K562 (cell line): ENCODE data around the gene EXOSC6. TPM values are rescaled to one million over a fixed set of nuclear protein-coding genes. Genes with fewer than 3 reads are reported as not detected.

Source experiments
- ADNP ChIP-seq: fragments of 200-800 bp; sonication (Bioruptor generic); IDR thresholded peaks from 2 replicates; pipeline ENCODE4 v1.6.1; 2016; ENCODE audit warnings: missing genetic modification characterization, missing compliant biosample characterization
- BRD4 ChIP-seq: fragments of 200-600 bp; sonication (generic); IDR thresholded peaks from 2 replicates; pipeline ENCODE4 v1.6.1; 2017; ENCODE audit warnings: inconsistent platforms
- BRD9 ChIP-seq: fragments of 450-650 bp; IDR thresholded peaks from 2 replicates; pipeline ENCODE4 v1.6.1; 2018; ENCODE audit warnings: low read depth; ENCODE audit not compliant: partially characterized antibody
- CHCHD3 ChIP-seq: fragments of 250-450 bp; sonication (Bioruptor Pico); IDR thresholded peaks from 2 replicates; pipeline ENCODE4 v2.1.2; 2022; ENCODE audit warnings: mild to moderate bottlenecking
- CSDE1 ChIP-seq, 2 experiments: fragments of 450-650 bp; IDR thresholded peaks; 2 replicates each; pipeline ENCODE4 v1.6.1; 2016; ENCODE audit warnings: mild to moderate bottlenecking in 1 of 2
- CTBP1 ChIP-seq: fragments of 450-650 bp; IDR thresholded peaks from 2 replicates; pipeline ENCODE4 v1.6.1; 2016; ENCODE audit warnings: borderline replicate concordance
- HDAC2 ChIP-seq: fragments of 450-650 bp; IDR thresholded peaks from 2 replicates; pipeline ENCODE4 v1.6.1; 2016; ENCODE audit warnings: mild to moderate bottlenecking
- HLTF ChIP-seq: fragments of 450-650 bp; IDR thresholded peaks from 2 replicates; pipeline ENCODE4 v1.6.1; 2016
- MCM2 ChIP-seq: fragments of 450-650 bp; IDR thresholded peaks from 2 replicates; pipeline ENCODE4 v1.6.1; 2017; ENCODE audit warnings: low read depth, mild to moderate bottlenecking
- MECOM ChIP-seq: fragments of 250-450 bp; sonication (Bioruptor Pico); IDR thresholded peaks from 2 replicates; pipeline ENCODE4 v1.8.0; 2022; ENCODE audit warnings: inconsistent platforms
- MEF2A ChIP-seq: IDR thresholded peaks from 2 replicates; pipeline ENCODE4 v1.6.1; 2011; ENCODE audit warnings: low read depth, mild to moderate bottlenecking, low read length, moderate library complexity; ENCODE audit not compliant: control insufficient read depth
- NRF1 ChIP-seq, 2 experiments: fragments of 450-650 bp; IDR thresholded peaks in 1 of 2; conservative IDR thresholded peaks in 1 of 2; 2 replicates each; pipeline ENCODE4 v1.6.1; 2014; ENCODE audit warnings: mild to moderate bottlenecking in 2 of 2
- POLR2AphosphoS2 ChIP-seq: IDR thresholded peaks from 2 replicates; pipeline ENCODE4 v1.6.1; 2012; ENCODE audit warnings: low read length, improper control_type of control experiment
- PURB ChIP-seq: sonication (generic); formaldehyde crosslinking; IDR thresholded peaks from 2 replicates; pipeline ENCODE4 v1.9.0; 2021; ENCODE audit warnings: low read depth, mild to moderate bottlenecking, missing genetic modification reagents
- RBM34 ChIP-seq: fragments of 200-400 bp; formaldehyde crosslinking; IDR thresholded peaks from 2 replicates; pipeline ENCODE4 v1.6.1; 2018; ENCODE audit warnings: low read length, borderline replicate concordance; ENCODE audit not compliant: insufficient read depth
- SMARCC2 ChIP-seq: fragments of 450-650 bp; IDR thresholded peaks from 2 replicates; pipeline ENCODE4 v1.6.1; 2017; ENCODE audit warnings: antibody characterized with exemption, moderate library complexity, mild to moderate bottlenecking, low read depth
- TAF7 ChIP-seq: fragments of 450-650 bp; IDR thresholded peaks from 2 replicates; pipeline ENCODE4 v1.6.1; 2016; ENCODE audit warnings: missing genetic modification characterization, missing compliant biosample characterization
- ZNF717 ChIP-seq: fragments of 250-450 bp; sonication (Bioruptor Pico); IDR thresholded peaks from 2 replicates; pipeline ENCODE4 v1.5.0; 2021
- ZNF785 ChIP-seq: fragments of 250-450 bp; sonication (Bioruptor Pico); IDR thresholded peaks from 2 replicates; pipeline ENCODE4 v1.4.0; 2020; ENCODE audit warnings: mild to moderate bottlenecking
- polyA plus RNA-seq, 8 experiments: library from polyadenylated mRNA; depleted of rRNA in 4 of 8; stranded (reverse) in 5 of 8; unstranded in 3 of 8; fragments of >200 nt; fragmentation: Nextera tagmentation in 2 of 8; fragmentation: Illumina TruSeq in 1 of 8; extraction: Ambion mirVana in 2 of 8; extraction: Trizol in 1 of 8; gene quantifications; 2 replicates each; pipeline versions ENCODE4 v1.2.1 to v1.2.3, GENCODE V29; 2011 to 2014; ENCODE audit warnings: inconsistent platforms in 1 of 8, missing spikeins in 1 of 8
- total RNA-seq, 7 experiments: library from RNA; depleted of rRNA in 6 of 7; stranded (reverse); fragments of >200 nt in 6 of 7; fragmentation: Illumina TruSeq in 2 of 7; extraction: Trizol in 2 of 7; gene quantifications; 2 replicates each; pipeline versions ENCODE4 v1.2.1 to v1.2.3, GENCODE V29; 2011 to 2021; ENCODE audit warnings: low replicate concordance in 1 of 7
- TF ChIP-seq, protein P1 (sequence below): sonication (generic); formaldehyde crosslinking; IDR thresholded peaks from 2 replicates; pipeline ENCODE4 v1.8.0; 2022; ENCODE audit warnings: mild to moderate bottlenecking, missing genetic modification reagents
- TF ChIP-seq, protein P2 (sequence below): fragments of 200-800 bp; sonication (Bioruptor generic); IDR thresholded peaks from 2 replicates; pipeline ENCODE4 v1.6.1; 2017; ENCODE audit warnings: missing genetic modification characterization, missing compliant biosample characterization
- TF ChIP-seq, protein P3 (sequence below): sonication (generic); formaldehyde crosslinking; IDR thresholded peaks from 2 replicates; pipeline ENCODE4 v1.8.1; 2023; ENCODE audit warnings: mild to moderate bottlenecking, missing genetic modification reagents
- TF ChIP-seq, protein P4 (sequence below): fragments of 250-450 bp; sonication (Bioruptor Pico); IDR thresholded peaks from 2 replicates; pipeline ENCODE4 v1.8.0; 2022; ENCODE audit warnings: moderate library complexity, mild to moderate bottlenecking, inconsistent platforms

EXOSC6 gene
- total and polyA plus RNA-seq, 9 of the 15 experiments (the other 6 are each of a cell fraction or from before 2014, with no cell fraction given) = 9.2 to 29.0 (median 15.6) TPM

DNA sequence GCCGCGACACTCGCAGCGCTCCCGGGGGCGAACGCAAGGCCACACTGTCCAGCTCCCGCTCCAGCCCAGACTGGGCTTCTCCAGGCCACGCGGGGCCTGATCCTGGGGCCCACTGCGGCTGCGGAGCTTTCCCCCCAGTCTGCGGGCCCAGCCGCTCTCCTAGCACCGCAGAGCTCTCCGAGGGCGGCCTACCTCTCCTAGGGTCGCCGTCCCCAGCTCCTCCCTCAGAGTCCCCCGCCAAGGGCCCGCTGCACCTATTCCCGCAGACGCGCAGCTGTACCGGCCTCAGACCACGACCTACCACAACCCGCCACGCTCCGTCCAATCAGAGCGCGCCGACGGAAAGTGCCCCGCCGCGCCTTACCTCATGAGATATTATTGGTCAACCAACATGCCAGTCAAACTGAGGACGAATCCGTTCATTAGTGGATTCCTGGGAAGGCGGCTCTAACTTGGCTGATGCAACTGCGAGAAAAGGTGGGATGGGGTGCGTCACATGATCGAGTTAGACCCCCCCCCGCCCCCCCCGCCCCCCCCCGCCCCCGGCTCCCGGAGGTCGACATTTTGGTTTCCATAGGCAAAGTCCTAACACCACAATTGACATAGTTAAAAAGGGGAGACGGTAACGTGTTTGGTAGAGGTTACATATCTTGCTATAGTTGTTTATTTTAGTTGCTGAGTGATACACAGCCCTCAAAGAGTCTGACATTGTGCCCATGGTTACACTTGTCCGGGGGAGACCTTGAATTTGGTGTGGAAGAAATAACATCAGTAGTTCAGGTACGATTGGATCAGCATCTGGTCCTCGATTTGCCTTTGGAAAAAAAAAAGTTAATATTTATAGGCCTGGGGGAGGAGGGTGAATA, 37.7 kb upstream of the EXOSC6 start, which contains the start of gene AARS1 (continued):
- TF ChIP-seq, protein P1, sequence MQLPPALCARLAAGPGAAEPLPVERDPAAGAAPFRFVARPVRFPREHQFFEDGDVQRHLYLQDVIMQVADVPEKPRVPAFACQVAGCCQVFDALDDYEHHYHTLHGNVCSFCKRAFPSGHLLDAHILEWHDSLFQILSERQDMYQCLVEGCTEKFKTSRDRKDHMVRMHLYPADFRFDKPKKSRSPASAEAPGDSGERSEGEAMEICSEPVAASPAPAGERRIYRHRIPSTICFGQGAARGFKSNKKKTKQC (CRISPR knock-in tag) = no peak; the same call in none of the 2 replicates
- TF ChIP-seq CTBP1 (peak; percentile 64; the same call in 1 of the 2 replicates), BRD9 (peak; percentile 69), POLR2AphosphoS2 (peak; percentile 96; the same call in 1 of the 2 replicates), BRD4 (no peak; the same call in 1 of the 2 replicates), TAF7 (peak; percentile 94), RBM34 (no peak), MECOM (CRISPR knock-in tag) (no peak), ZNF785 (CRISPR knock-in tag) (no peak), HDAC2 (0 out of 2 replicates have a peak, but pooled peaks have one; percentile 15), CSDE1 (IDR thresholded peaks at IDR 0.05) (peak in 1 of 2 experiments; percentile 45; a peak in 1 of 4 replicates), PURB (no peak), CHCHD3 (CRISPR knock-in tag) (0 out of 2 replicates have a peak, but pooled peaks have one; percentile 50), MEF2A (no peak), MCM2 (no peak), ZNF717 (CRISPR knock-in tag) (no peak), ADNP (tag) (no peak), HLTF (0 out of 2 replicates have a peak, but pooled peaks have one; percentile 62), NRF1 (conservative IDR thresholded peaks at IDR 0.05 in 1 of 2, IDR thresholded peaks at IDR 0.05 in 1 of 2) (peak; percentile 82 to 86), SMARCC2 (no peak)
- TF ChIP-seq, protein P2, sequence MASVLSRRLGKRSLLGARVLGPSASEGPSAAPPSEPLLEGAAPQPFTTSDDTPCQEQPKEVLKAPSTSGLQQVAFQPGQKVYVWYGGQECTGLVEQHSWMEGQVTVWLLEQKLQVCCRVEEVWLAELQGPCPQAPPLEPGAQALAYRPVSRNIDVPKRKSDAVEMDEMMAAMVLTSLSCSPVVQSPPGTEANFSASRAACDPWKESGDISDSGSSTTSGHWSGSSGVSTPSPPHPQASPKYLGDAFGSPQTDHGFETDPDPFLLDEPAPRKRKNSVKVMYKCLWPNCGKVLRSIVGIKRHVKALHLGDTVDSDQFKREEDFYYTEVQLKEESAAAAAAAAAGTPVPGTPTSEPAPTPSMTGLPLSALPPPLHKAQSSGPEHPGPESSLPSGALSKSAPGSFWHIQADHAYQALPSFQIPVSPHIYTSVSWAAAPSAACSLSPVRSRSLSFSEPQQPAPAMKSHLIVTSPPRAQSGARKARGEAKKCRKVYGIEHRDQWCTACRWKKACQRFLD = peak; percentile 93
- TF ChIP-seq, protein P3, sequence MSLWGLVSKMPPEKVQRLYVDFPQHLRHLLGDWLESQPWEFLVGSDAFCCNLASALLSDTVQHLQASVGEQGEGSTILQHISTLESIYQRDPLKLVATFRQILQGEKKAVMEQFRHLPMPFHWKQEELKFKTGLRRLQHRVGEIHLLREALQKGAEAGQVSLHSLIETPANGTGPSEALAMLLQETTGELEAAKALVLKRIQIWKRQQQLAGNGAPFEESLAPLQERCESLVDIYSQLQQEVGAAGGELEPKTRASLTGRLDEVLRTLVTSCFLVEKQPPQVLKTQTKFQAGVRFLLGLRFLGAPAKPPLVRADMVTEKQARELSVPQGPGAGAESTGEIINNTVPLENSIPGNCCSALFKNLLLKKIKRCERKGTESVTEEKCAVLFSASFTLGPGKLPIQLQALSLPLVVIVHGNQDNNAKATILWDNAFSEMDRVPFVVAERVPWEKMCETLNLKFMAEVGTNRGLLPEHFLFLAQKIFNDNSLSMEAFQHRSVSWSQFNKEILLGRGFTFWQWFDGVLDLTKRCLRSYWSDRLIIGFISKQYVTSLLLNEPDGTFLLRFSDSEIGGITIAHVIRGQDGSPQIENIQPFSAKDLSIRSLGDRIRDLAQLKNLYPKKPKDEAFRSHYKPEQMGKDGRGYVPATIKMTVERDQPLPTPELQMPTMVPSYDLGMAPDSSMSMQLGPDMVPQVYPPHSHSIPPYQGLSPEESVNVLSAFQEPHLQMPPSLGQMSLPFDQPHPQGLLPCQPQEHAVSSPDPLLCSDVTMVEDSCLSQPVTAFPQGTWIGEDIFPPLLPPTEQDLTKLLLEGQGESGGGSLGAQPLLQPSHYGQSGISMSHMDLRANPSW = no peak
- TF ChIP-seq, protein P4, sequence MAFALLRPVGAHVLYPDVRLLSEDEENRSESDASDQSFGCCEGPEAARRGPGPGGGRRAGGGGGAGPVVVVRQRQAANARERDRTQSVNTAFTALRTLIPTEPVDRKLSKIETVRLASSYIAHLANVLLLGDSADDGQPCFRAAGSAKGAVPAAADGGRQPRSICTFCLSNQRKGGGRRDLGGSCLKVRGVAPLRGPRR = no peak
